Smooth muscle cell (in vitro differentiated cells): ENCODE measurements around the gene YEATS2. TPM values are rescaled to one million over a fixed set of nuclear protein-coding genes. Genes with fewer than 3 reads are reported as not detected.

Experiments
- DNase-seq: peaks from one replicate; lab custom pipeline; 2025; ENCODE audit not compliant: unreplicated experiment; lab: John Stamatoyannopoulos, UW
- H2AFZ ChIP-seq: fragments of 200-600 bp; sonication (generic); 2 replicates; pipeline ENCODE4 v1.6.0; 2016; ENCODE audit warnings: antibody characterized with exemption, low read depth, mild to moderate bottlenecking
- H3F3A ChIP-seq: fragments of 200-600 bp; sonication (generic); 2 replicates; pipeline ENCODE4 v1.6.0; 2017; ENCODE audit warnings: antibody characterized with exemption, low read depth
- H3K27ac ChIP-seq: fragments of 200-600 bp; sonication (generic); 2 replicates; pipeline ENCODE4 v1.5.1; 2016; ENCODE audit warnings: low read depth, mild to moderate bottlenecking
- H3K27me3 ChIP-seq: fragments of 200-600 bp; sonication (generic); 2 replicates; pipeline ENCODE4 v1.6.1; 2016; ENCODE audit warnings: low read depth, mild to moderate bottlenecking
- H3K36me3 ChIP-seq: fragments of 200-600 bp; sonication (generic); 2 replicates; pipeline ENCODE4 v1.5.1; 2016; ENCODE audit warnings: low read depth
- H3K4me1 ChIP-seq: fragments of 200-600 bp; sonication (generic); 2 replicates; pipeline ENCODE4 v1.5.1; 2016; ENCODE audit warnings: low read depth
- H3K4me2 ChIP-seq: fragments of 200-600 bp; sonication (generic); 2 replicates; pipeline ENCODE4 v1.6.0; 2016; ENCODE audit warnings: mild to moderate bottlenecking
- H3K4me3 ChIP-seq: fragments of 200-600 bp; sonication (generic); 2 replicates; pipeline ENCODE4 v1.5.1; 2016; ENCODE audit warnings: mild to moderate bottlenecking
- H3K79me2 ChIP-seq: fragments of 200-600 bp; sonication (generic); 2 replicates; pipeline ENCODE4 v1.6.0; 2016; ENCODE audit warnings: low read depth, mild to moderate bottlenecking
- H3K9ac ChIP-seq: fragments of 200-600 bp; sonication (generic); 2 replicates; pipeline ENCODE4 v1.6.0; 2016; ENCODE audit warnings: low read depth
- H3K9me3 ChIP-seq: fragments of 200-600 bp; sonication (generic); replicated peaks from 2 replicates; pipeline ENCODE4 v1.5.1; 2016; ENCODE audit warnings: low read depth
- H4K20me1 ChIP-seq: fragments of 200-600 bp; sonication (generic); 2 replicates; pipeline ENCODE4 v1.6.0; 2016; ENCODE audit warnings: low read depth
- WGBS: methylation state at CpG from one replicate; pipeline ENCODE4 v1.1.7; 2016; ENCODE audit warnings: low lambda C conversion rate; 5-methylcytosine and 5-hydroxymethylcytosine counted together
- polyA plus RNA-seq: library from polyadenylated mRNA; unstranded; fragments of >200 nt; fragmentation: Nextera tagmentation; extraction: Ambion mirVana; gene quantifications from 2 replicates; pipeline ENCODE4 v1.2.1, GENCODE V29; 2016
- total RNA-seq: library from RNA; depleted of rRNA; stranded (reverse); fragments of >200 nt; gene quantifications from 2 replicates; pipeline ENCODE4 v1.2.3, GENCODE V29; 2014
- TF ChIP-seq, protein P1 (sequence below): fragments of 200-600 bp; sonication (generic); IDR thresholded peaks from 2 replicates; pipeline ENCODE4 v1.5.1; 2017; ENCODE audit warnings: borderline replicate concordance, mild to moderate bottlenecking, antibody characterized with exemption; ENCODE audit not compliant: insufficient read depth, poor library complexity, severe bottlenecking

Gene YEATS2
- total and polyA plus RNA-seq, 2 experiments from 2014 or later, result 19.9 to 30.4 TPM

DNA sequence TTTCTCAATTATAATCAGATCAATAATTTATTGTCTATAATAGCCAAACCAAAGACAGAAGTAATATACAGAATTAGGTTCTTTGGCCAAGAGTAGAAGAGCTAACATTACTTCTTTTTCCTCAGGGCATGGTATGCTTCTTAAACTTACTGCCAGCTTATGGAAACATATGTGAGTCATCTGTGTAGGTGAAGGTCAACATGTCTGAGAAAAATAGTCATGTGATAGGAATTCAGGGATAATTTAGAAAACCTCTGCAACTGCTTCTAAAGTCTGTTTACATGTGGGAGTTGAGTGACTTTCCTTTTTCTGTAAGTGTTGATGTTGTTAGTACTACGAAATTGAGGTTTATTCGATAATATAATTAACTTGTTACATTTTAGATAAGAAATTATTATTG lies 147.0 kb downstream of the YEATS2 start:
- Histone ChIP-seq H3K36me3 (peaks cover 15% of the 10 kb centered on the region), H3K27me3 (no peaks in the 10 kb centered on the region), H2AFZ (no peak overlapping the region), H4K20me1 (peaks cover 34% of the 10 kb centered on the region), H3K9ac (peak overlapping the region; percentile 67), H3K9me3 (no peaks in the 10 kb centered on the region), H3K79me2 (no peaks in the 10 kb centered on the region), H3K4me3 (peak overlapping the region; percentile 13), H3F3A (peaks cover 6% of the 10 kb centered on the region), H3K4me2 (peak overlapping the region; percentile 73), H3K4me1 (peaks cover 16% of the 10 kb centered on the region), H3K27ac (peak overlapping the region; percentile 93)
- TF ChIP-seq, protein P1, sequence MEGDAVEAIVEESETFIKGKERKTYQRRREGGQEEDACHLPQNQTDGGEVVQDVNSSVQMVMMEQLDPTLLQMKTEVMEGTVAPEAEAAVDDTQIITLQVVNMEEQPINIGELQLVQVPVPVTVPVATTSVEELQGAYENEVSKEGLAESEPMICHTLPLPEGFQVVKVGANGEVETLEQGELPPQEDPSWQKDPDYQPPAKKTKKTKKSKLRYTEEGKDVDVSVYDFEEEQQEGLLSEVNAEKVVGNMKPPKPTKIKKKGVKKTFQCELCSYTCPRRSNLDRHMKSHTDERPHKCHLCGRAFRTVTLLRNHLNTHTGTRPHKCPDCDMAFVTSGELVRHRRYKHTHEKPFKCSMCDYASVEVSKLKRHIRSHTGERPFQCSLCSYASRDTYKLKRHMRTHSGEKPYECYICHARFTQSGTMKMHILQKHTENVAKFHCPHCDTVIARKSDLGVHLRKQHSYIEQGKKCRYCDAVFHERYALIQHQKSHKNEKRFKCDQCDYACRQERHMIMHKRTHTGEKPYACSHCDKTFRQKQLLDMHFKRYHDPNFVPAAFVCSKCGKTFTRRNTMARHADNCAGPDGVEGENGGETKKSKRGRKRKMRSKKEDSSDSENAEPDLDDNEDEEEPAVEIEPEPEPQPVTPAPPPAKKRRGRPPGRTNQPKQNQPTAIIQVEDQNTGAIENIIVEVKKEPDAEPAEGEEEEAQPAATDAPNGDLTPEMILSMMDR, result no peak
- 54% methylated on average over 2 of the region's 2 CpGs for WGBS
- no peak for DNase-seq

- no peak for DNase-seq
- Histone ChIP-seq H3F3A (peaks cover 6% of the 10 kb centered on the region), H3K9ac (peak overlapping the region; percentile 67), H3K36me3 (peaks cover 15% of the 10 kb centered on the region), H3K9me3 (no peaks in the 10 kb centered on the region), H3K27me3 (no peaks in the 10 kb centered on the region), H3K27ac (peak overlapping the region; percentile 93), H3K79me2 (no peaks in the 10 kb centered on the region), H4K20me1 (peaks cover 34% of the 10 kb centered on the region), H3K4me1 (peaks cover 16% of the 10 kb centered on the region), H3K4me2 (peak overlapping the region; percentile 73), H2AFZ (no peak overlapping the region), H3K4me3 (peak overlapping the region; percentile 13)
- 78% methylated on average over 4 of the region's 4 CpGs for WGBS
- TF ChIP-seq, protein P1, result no peak
Observed at GRCh38 chr3:183845090-183845489, 147.5 kb downstream of the YEATS2 start.

- Histone ChIP-seq H3K9ac (peak overlapping the region; percentile 67), H3K4me2 (peak overlapping the region; percentile 73), H3K79me2 (no peaks in the 10 kb centered on the region), H3K27ac (peak overlapping the region; percentile 93), H3K4me1 (peaks cover 16% of the 10 kb centered on the region), H4K20me1 (peaks cover 34% of the 10 kb centered on the region), H3K36me3 (peaks cover 15% of the 10 kb centered on the region), H2AFZ (no peak overlapping the region), H3K9me3 (no peaks in the 10 kb centered on the region), H3K4me3 (no peak overlapping the region), H3F3A (peaks cover 6% of the 10 kb centered on the region), H3K27me3 (no peaks in the 10 kb centered on the region)
- no peak for DNase-seq
- 67% methylated on average over 13 of the region's 13 CpGs for WGBS
- TF ChIP-seq, protein P1, result no peak
Observed at GRCh38 chr3:183845608-183846288, 148.2 kb downstream of the YEATS2 start.
